Measurements from ENCODE around the gene GLB1L3. TPM values are rescaled to one million over a fixed set of nuclear protein-coding genes. Genes with fewer than 3 reads are reported as not detected.
A peak's percentile ranks its signal among the peaks of the same experiment; 100 is the strongest.

Gene GLB1L3
- total and polyA plus RNA-seq, 5 donors from 2014 or later = 2.0 to 3.0 (median 2.3) TPM

GRCh38 chr11:134233729-134234179 lies 42.4 kb upstream of the GLB1L3 start:
- ATAC-seq (ENCODE audit: low read depth in 2 of 2) = no peak
- Mint-ChIP-seq H3K4me1 (peaks cover 12 to 44% (median 33%) of the 10 kb centered on the region in 4 donors), H3K9me3 (no peaks in the 10 kb centered on the region), H3K27me3 (no peaks in the 10 kb centered on the region), H3K4me3 (no peak overlapping the region), H3K36me3 (peaks cover 27% of the 10 kb centered on the region), H3K27ac (no peak overlapping the region)
- H3K36me3 ChIP-seq (ENCODE audit: control insufficient read depth, insufficient read depth, low read length) = peaks cover 42% of the 10 kb centered on the region
- no peak overlapping the region for H3K4me3 ChIP-seq (ENCODE audit: low read depth, low read length)
- no peaks in the 10 kb centered on the region for H3K9me3 ChIP-seq (ENCODE audit: control insufficient read depth in 2 of 2, low read length in 2 of 2)
- H3K27ac ChIP-seq (ENCODE audit: insufficient read depth, low read length, poor library complexity, severe bottlenecking) = no peak overlapping the region
- no peak for DNase-seq
- no peaks in the 10 kb centered on the region for H3K27me3 ChIP-seq (ENCODE audit: control insufficient read depth, insufficient read depth, low read length)
- peaks cover 18% of the 10 kb centered on the region for H3K4me1 ChIP-seq (ENCODE audit: control insufficient read depth, insufficient read depth, low read length, poor library complexity, severe bottlenecking)

- no peak for ATAC-seq (ENCODE audit: low read depth in 2 of 2)
- no peak for DNase-seq
- no peak overlapping the region for H3K4me3 ChIP-seq (ENCODE audit: low read depth, low read length)
- Mint-ChIP-seq H3K27me3 (no peaks in the 10 kb centered on the region), H3K36me3 (peaks cover 38% of the 10 kb centered on the region), H3K4me3 (no peak overlapping the region), H3K4me1 (peaks cover 0 to 28% (median 19%) of the 10 kb centered on the region in 4 donors), H3K27ac (no peak overlapping the region), H3K9me3 (no peaks in the 10 kb centered on the region)
- no peaks in the 10 kb centered on the region for H3K27me3 ChIP-seq (ENCODE audit: control insufficient read depth, insufficient read depth, low read length)
- H3K9me3 ChIP-seq (ENCODE audit: control insufficient read depth in 2 of 2, low read length in 2 of 2) = no peaks in the 10 kb centered on the region
- H3K36me3 ChIP-seq (ENCODE audit: control insufficient read depth, insufficient read depth, low read length) = peaks cover 56% of the 10 kb centered on the region
- no peak overlapping the region for H3K27ac ChIP-seq (ENCODE audit: insufficient read depth, low read length, poor library complexity, severe bottlenecking)
- peaks cover 3% of the 10 kb centered on the region for H3K4me1 ChIP-seq (ENCODE audit: control insufficient read depth, insufficient read depth, low read length, poor library complexity, severe bottlenecking)
These were observed 40.8 kb upstream of the GLB1L3 start for GRCh38 chr11:134235399-134235798.

- no peak overlapping the region for H3K4me3 ChIP-seq (ENCODE audit: low read depth, low read length)
- peaks cover 0 to 22% (median 10%) of the 10 kb centered on the region in 4 donors for H3K4me1 Mint-ChIP-seq
- ATAC-seq (ENCODE audit: low read depth in 2 of 2) = no peak
- H3K27me3 Mint-ChIP-seq = no peaks in the 10 kb centered on the region
- H3K4me1 ChIP-seq (ENCODE audit: control insufficient read depth, insufficient read depth, low read length, poor library complexity, severe bottlenecking) = no peaks in the 10 kb centered on the region
- no peaks in the 10 kb centered on the region for H3K27me3 ChIP-seq (ENCODE audit: control insufficient read depth, insufficient read depth, low read length)
- H3K9me3 ChIP-seq (ENCODE audit: control insufficient read depth in 2 of 2, low read length in 2 of 2) = no peaks in the 10 kb centered on the region
- peaks cover 65% of the 10 kb centered on the region for H3K36me3 ChIP-seq (ENCODE audit: control insufficient read depth, insufficient read depth, low read length)
- DNase-seq = no peak
- H3K27ac ChIP-seq (ENCODE audit: insufficient read depth, low read length, poor library complexity, severe bottlenecking) = no peak overlapping the region
- peaks cover 41% of the 10 kb centered on the region for H3K36me3 Mint-ChIP-seq
- H3K4me3 Mint-ChIP-seq = peak overlapping the region in 1 of 4 donors; percentile 7
- peak overlapping the region in 2 of 3 donors; percentile 26 to 66 for H3K27ac Mint-ChIP-seq
- no peaks in the 10 kb centered on the region for H3K9me3 Mint-ChIP-seq
These were observed 39.2 kb upstream of the GLB1L3 start for GRCh38 chr11:134236834-134237556.

- H3K4me1 Mint-ChIP-seq = peaks cover 0 to 18% (median 7%) of the 10 kb centered on the region in 4 donors
- DNase-seq (no peak), ATAC-seq (ENCODE audit: low read depth in 2 of 2) (no peak)
- peak overlapping the region in 1 of 4 donors; percentile 7 for H3K4me3 Mint-ChIP-seq
- H3K4me3 ChIP-seq (ENCODE audit: low read depth, low read length) = no peak overlapping the region
- H3K27me3 ChIP-seq (ENCODE audit: control insufficient read depth, insufficient read depth, low read length) = no peaks in the 10 kb centered on the region
- no peaks in the 10 kb centered on the region for H3K9me3 ChIP-seq (ENCODE audit: control insufficient read depth in 2 of 2, low read length in 2 of 2)
- peaks cover 42% of the 10 kb centered on the region for H3K36me3 Mint-ChIP-seq
- H3K27ac ChIP-seq (ENCODE audit: insufficient read depth, low read length, poor library complexity, severe bottlenecking) = no peak overlapping the region
- peaks cover 71% of the 10 kb centered on the region for H3K36me3 ChIP-seq (ENCODE audit: control insufficient read depth, insufficient read depth, low read length)
- no peaks in the 10 kb centered on the region for H3K27me3 Mint-ChIP-seq
- H3K9me3 Mint-ChIP-seq = no peaks in the 10 kb centered on the region
- peak overlapping the region in 2 of 3 donors; percentile 26 to 66 for H3K27ac Mint-ChIP-seq
- no peaks in the 10 kb centered on the region for H3K4me1 ChIP-seq (ENCODE audit: control insufficient read depth, insufficient read depth, low read length, poor library complexity, severe bottlenecking)
These were observed 38.6 kb upstream of the GLB1L3 start for GRCh38 chr11:134237557-134237922.

GRCh38 chr11:134238956-134239355 lies 37.2 kb upstream of the GLB1L3 start:
- peaks cover 0 to 12% (median 2%) of the 10 kb centered on the region in 4 donors for H3K4me1 Mint-ChIP-seq
- peaks cover 84% of the 10 kb centered on the region for H3K36me3 ChIP-seq (ENCODE audit: control insufficient read depth, insufficient read depth, low read length)
- H3K4me3 ChIP-seq (ENCODE audit: low read depth, low read length) = no peak overlapping the region
- peaks cover 46% of the 10 kb centered on the region for H3K36me3 Mint-ChIP-seq
- no peaks in the 10 kb centered on the region for H3K27me3 ChIP-seq (ENCODE audit: control insufficient read depth, insufficient read depth, low read length)
- H3K4me1 ChIP-seq (ENCODE audit: control insufficient read depth, insufficient read depth, low read length, poor library complexity, severe bottlenecking) = no peaks in the 10 kb centered on the region
- H3K27ac Mint-ChIP-seq = no peak overlapping the region
- DNase-seq (no peak), ATAC-seq (ENCODE audit: low read depth in 2 of 2) (no peak)
- no peaks in the 10 kb centered on the region for H3K9me3 ChIP-seq (ENCODE audit: control insufficient read depth in 2 of 2, low read length in 2 of 2)
- no peak overlapping the region for H3K4me3 Mint-ChIP-seq
- H3K27ac ChIP-seq (ENCODE audit: insufficient read depth, low read length, poor library complexity, severe bottlenecking) = no peak overlapping the region
- H3K27me3 Mint-ChIP-seq = no peaks in the 10 kb centered on the region
- no peaks in the 10 kb centered on the region for H3K9me3 Mint-ChIP-seq

- H3K4me3 ChIP-seq (ENCODE audit: low read depth, low read length) = no peak overlapping the region
- Mint-ChIP-seq H3K4me3 (no peak overlapping the region), H3K4me1 (peaks cover 2 to 12% (median 4%) of the 10 kb centered on the region in 4 donors), H3K27me3 (no peaks in the 10 kb centered on the region), H3K27ac (no peak overlapping the region), H3K9me3 (no peaks in the 10 kb centered on the region), H3K36me3 (peaks cover 43% of the 10 kb centered on the region)
- no peaks in the 10 kb centered on the region for H3K4me1 ChIP-seq (ENCODE audit: control insufficient read depth, insufficient read depth, low read length, poor library complexity, severe bottlenecking)
- H3K27ac ChIP-seq (ENCODE audit: insufficient read depth, low read length, poor library complexity, severe bottlenecking) = no peak overlapping the region
- no peaks in the 10 kb centered on the region for H3K27me3 ChIP-seq (ENCODE audit: control insufficient read depth, insufficient read depth, low read length)
- no peaks in the 10 kb centered on the region for H3K9me3 ChIP-seq (ENCODE audit: control insufficient read depth in 2 of 2, low read length in 2 of 2)
- peaks cover 89% of the 10 kb centered on the region for H3K36me3 ChIP-seq (ENCODE audit: control insufficient read depth, insufficient read depth, low read length)
- ATAC-seq (ENCODE audit: low read depth in 2 of 2) (no peak), DNase-seq (no peak)
These were observed 35.6 kb upstream of the GLB1L3 start for GRCh38 chr11:134240592-134240991.

GRCh38 chr11:134242376-134242775 lies 33.8 kb upstream of the GLB1L3 start:
- H3K9me3 Mint-ChIP-seq = no peaks in the 10 kb centered on the region
- H3K27ac Mint-ChIP-seq = peak overlapping the region in 1 of 3 donors; percentile 45
- Histone ChIP-seq H3K4me1 (ENCODE audit: control insufficient read depth, insufficient read depth, low read length, poor library complexity, severe bottlenecking) (no peaks in the 10 kb centered on the region), H3K27me3 (ENCODE audit: control insufficient read depth, insufficient read depth, low read length) (no peaks in the 10 kb centered on the region), H3K27ac (ENCODE audit: insufficient read depth, low read length, poor library complexity, severe bottlenecking) (no peak overlapping the region), H3K4me3 (ENCODE audit: low read depth, low read length) (no peak overlapping the region), H3K36me3 (ENCODE audit: control insufficient read depth, insufficient read depth, low read length) (peaks cover 90% of the 10 kb centered on the region), H3K9me3 (ENCODE audit: control insufficient read depth in 2 of 2, low read length in 2 of 2) (no peaks in the 10 kb centered on the region)
- no peaks in the 10 kb centered on the region for H3K27me3 Mint-ChIP-seq
- DNase-seq = no peak
- peaks cover 0 to 6% (median 3%) of the 10 kb centered on the region in 4 donors for H3K4me1 Mint-ChIP-seq
- H3K36me3 Mint-ChIP-seq = peaks cover 42% of the 10 kb centered on the region
- no peak for ATAC-seq (ENCODE audit: low read depth in 2 of 2)
- no peak overlapping the region for H3K4me3 Mint-ChIP-seq

- H3K27me3 ChIP-seq (ENCODE audit: control insufficient read depth, insufficient read depth, low read length) = no peaks in the 10 kb centered on the region
- no peak overlapping the region for H3K4me3 Mint-ChIP-seq
- H3K4me1 Mint-ChIP-seq = peaks cover 0 to 6% (median 4%) of the 10 kb centered on the region in 4 donors
- H3K9me3 Mint-ChIP-seq = no peaks in the 10 kb centered on the region
- H3K27me3 Mint-ChIP-seq = no peaks in the 10 kb centered on the region
- H3K27ac ChIP-seq (ENCODE audit: insufficient read depth, low read length, poor library complexity, severe bottlenecking) = no peak overlapping the region
- H3K4me3 ChIP-seq (ENCODE audit: low read depth, low read length) = no peak overlapping the region
- DNase-seq (no peak), ATAC-seq (ENCODE audit: low read depth in 2 of 2) (no peak)
- H3K36me3 ChIP-seq (ENCODE audit: control insufficient read depth, insufficient read depth, low read length) = peaks cover 96% of the 10 kb centered on the region
- no peaks in the 10 kb centered on the region for H3K4me1 ChIP-seq (ENCODE audit: control insufficient read depth, insufficient read depth, low read length, poor library complexity, severe bottlenecking)
- H3K27ac Mint-ChIP-seq = peak overlapping the region in 1 of 3 donors; percentile 68
- no peaks in the 10 kb centered on the region for H3K9me3 ChIP-seq (ENCODE audit: control insufficient read depth in 2 of 2, low read length in 2 of 2)
- peaks cover 48% of the 10 kb centered on the region for H3K36me3 Mint-ChIP-seq
These were observed 32.3 kb upstream of the GLB1L3 start for GRCh38 chr11:134243913-134244312.

All from CD4-positive, CD25-positive, alpha-beta regulatory T cell (primary cell).